KBM-7 (cell line): ENCODE measurements around the gene ARHGEF4.

Experiments used
- DNase-seq: peaks from one replicate; pipeline ENCODE4 v3.0.0-alpha.2; 2015
- in situ Hi-C: fragments of 300-500 bp; cut with MboI; formaldehyde crosslinking; loops from 2 replicates; pipeline ENCODE4 v1.14.3; 2020; ENCODE audit warnings: low sequenced_read_pairs, low pct_unique_long_range_greater_than_20kb, mixed read lengths

The ARHGEF4 gene

GRCh38 chr2:131026919-131027318 is 190.2 kb downstream of the ARHGEF4 start:
- DNase-seq = no peak
- in situ Hi-C loops = no loop called here

DNA sequence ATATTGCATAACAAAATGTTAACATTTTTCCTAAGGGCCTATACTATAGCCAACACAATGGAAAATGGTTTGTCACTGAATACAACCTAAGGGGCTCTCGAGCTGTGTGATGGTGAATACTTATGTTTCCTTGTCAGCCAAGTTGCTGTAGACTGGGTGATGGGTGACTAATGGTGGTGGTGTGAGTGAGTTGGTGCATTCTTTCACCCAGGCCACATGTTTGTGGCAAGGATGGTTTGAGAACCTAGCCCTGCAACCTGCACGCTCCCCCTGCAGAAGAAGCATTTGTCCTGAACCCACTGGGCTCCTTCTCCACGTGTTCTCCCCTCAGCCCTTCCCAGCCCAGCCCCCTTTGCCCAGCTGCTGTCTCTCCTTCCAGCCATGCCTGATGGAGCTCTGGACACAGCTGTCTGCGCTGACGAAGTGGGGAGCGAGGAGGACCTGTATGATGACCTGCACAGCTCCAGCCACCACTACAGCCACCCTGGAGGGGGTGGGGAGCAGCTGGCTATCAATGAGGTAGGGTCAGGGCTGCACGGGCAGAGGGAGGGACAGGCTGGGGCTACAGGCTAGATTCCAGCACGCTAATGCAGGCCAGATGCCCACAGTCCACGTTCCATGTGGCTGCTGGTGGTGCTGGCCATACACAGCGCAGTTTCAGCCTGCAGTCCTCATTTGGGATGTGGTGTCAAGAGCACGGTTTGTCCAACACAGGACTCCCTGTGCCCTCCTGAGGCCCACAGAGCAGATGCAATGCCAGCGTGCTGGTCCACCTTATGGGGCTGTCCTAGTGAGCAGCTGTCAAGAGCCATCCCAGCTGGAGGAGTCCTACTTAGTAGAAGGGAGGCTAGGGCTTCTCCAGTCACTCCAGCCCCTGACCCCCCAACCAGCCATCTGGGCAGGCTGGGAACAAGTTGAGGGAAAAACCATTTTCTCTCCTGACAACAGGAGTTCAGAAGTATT is 191.1 kb downstream of the ARHGEF4 start:
- in situ Hi-C loops = no loop called here
- DNase-seq = no peak

- in situ Hi-C loops = no loop called here
- no peak for DNase-seq
Observed at GRCh38 chr2:131029812-131030211, 193.1 kb downstream of the ARHGEF4 start.

- in situ Hi-C loops = no loop called here
- no peak for DNase-seq
Observed at GRCh38 chr2:131030478-131030971, 193.8 kb downstream of the ARHGEF4 start.

- DNase-seq = no peak
Observed at GRCh38 chr2:131031431-131031841, 194.7 kb downstream of the ARHGEF4 start.

GRCh38 chr2:131031875-131032274 is 195.2 kb downstream of the ARHGEF4 start:
- in situ Hi-C loops = no loop called here
- no peak for DNase-seq

More at GRCh38 chr2:131031431-131031841, 194.7 kb downstream of the ARHGEF4 start:
- in situ Hi-C loops = no loop called here

GRCh38 chr2:131032393-131032836 is 195.7 kb downstream of the ARHGEF4 start:
- in situ Hi-C loops = no loop called here
- no peak for DNase-seq

DNA sequence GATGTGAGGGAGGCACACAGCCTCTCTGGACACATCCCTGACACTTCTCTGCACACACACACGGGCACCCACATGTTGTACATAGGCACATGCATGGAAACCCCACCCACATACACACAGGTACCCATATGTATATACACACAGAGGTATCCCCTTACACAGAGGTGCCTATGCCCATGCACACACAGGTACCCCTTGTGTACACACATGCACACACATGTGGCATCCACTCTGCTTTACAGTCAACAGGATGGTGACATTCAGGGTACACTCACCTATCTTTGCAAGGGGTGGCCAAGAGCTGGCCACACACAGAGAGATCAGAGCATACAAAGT is 197.0 kb downstream of the ARHGEF4 start:
- DNase-seq = no peak
- in situ Hi-C loops = no loop called here

- no peak for DNase-seq
- in situ Hi-C loops = no loop called here
Observed at GRCh38 chr2:131034122-131035051, 197.7 kb downstream of the ARHGEF4 start.

DNA sequence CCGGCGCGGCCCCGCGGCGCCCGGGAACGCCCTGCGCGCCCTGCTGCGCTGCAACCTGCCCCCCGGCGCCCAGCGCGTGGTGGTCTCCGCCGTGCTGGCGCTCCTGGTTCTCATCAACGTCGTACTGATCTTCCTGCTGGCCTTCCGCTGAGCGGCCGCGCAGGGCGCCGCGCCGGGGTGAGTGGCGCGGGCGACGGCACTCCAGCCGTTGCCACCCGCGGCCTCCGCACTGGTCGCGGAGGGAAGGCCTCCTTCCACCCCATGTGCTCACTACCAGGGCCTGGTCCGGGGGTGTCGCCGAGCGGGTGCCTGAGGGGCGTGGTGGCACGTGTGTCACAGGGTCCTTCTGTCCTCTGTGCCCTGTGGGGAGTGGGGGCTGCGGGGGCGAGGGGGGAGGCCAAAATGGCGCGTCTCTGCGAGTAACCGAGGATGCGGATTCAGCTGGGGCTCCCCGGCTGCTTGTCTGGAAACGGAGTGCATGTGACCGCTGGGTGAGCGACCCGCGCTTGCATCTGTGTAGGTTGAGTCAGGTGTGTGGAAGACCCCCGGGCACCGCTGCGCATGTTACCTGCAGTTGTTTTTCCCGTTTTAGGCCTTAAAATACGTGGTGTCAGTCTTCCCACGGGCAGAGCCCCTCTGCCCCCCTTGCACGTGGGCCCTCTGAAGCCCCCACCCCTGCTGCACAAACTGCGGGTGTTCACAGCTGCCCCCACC is 198.6 kb downstream of the ARHGEF4 start:
- in situ Hi-C loops = no loop called here
- no peak for DNase-seq

DNA sequence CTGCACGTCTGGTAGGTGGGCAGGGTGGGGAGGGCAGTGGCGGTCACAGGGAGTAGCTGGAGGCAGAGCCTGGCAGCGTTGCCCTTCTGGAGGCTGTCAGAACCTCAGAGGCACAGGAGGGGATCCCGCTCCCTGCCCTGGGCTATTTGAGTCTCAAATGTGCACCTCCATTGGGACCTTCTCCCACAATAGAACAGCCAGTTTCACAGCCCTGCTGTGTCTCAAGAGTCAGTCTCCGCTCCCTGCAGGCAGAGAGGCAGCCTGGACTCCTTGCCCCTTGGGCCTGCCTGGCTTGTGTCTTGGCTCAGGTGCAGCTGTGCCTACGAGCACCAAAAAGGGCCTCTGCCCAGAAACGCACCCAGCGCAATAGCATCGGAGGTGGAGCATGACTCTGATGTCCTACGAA is 199.1 kb downstream of the ARHGEF4 start:
- DNase-seq = no peak

DNA sequence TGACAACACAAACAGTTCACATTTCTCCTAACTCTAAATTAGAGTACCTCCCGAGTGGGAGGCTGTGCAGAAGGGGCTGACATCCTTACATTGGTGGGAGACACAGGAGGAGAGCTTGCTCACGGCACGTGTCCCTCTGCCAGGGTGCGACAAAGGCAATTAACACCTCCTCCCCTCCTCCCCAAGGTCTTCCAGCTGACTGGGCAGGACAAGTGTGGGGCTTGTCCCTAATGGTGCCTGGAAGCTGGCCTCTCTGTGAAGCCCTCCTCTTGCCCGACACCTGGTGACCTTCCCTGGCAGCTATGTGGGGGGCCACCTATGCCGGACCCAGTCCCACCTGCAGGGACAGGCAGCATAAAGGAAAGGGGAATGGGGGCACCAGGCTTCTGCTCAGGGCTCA is 199.6 kb downstream of the ARHGEF4 start:
- in situ Hi-C loops = no loop called here
- DNase-seq = no peak

More for the DNA sequence above, 199.1 kb downstream of the ARHGEF4 start:
- in situ Hi-C loops = no loop called here

DNA sequence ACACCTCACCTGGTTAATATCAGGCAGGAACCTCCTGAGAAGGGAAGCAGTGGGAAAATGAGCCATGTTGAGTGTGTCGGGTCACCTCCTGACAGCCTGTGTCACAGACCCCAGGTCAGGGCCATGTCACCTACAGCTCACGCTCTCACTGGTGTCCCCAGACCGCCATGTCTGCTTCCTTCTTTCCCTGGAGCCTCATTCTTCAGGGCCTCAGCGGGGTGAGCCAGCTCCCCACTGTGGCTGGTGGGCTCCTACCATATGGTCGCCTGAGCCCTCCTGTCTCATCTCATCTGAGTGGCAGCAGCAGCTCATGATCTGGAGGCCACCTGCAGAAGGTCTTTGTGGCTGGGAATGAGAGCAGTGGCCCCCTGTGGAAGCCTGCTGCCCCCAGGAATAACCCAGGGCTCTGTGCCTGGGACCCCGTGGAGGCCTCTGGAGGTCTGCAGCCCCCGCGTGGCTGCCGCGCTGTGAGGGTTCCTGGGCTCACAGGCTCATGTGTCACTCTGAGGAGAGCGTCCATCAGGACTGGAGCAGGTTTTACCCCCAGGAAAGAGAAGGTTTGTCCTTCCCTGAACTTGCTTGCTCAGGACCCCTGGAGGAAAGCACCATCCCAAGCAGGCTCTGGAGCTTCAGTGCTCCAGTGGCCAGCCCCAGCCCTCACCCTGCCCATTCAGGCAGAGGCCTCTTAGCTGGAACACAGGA is 200.1 kb downstream of the ARHGEF4 start:
- in situ Hi-C loops = no loop called here
- DNase-seq = no peak

- DNase-seq = no peak
Observed at GRCh38 chr2:131037398-131038257, 200.9 kb downstream of the ARHGEF4 start.

DNA sequence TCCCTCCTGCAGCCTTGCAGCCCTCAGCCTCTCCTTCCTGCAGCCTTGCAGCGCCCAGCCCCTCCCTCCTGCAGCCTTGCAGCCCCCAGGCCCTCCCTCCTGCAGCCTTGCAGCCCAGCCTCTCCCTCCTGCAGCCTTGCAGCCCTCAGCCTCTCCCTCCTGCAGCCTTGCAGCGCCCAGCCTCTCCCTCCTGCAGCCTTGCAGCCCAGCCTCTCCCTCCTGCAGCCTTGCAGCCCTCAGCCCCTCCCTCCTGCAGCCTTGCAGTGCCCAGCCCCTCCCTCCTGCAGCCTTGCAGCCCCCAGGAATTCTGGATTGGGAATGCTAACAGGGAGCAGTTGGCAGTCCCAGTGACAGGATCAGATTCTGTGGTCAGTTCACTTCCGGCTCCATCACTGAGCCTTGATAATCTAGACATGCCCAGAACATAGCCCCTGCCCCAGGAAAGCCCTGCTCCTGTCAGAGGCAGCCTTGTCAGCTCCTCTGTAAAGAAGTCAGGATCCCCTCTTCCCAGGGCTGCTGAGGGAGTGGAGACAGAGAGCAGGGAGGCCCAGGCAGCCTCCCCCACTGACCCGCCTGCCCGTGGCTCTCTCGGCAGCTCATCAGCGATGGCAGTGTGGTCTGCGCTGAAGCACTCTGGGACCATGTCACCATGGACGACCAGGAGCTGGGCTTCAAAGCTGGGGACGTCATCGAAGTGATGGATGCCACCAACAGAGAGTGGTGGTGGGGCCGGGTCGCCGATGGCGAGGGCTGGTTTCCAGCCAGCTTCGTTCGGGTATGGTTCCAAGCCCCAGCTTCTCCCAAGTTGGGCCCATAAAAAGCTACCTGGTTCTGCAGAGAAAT is 201.8 kb downstream of the ARHGEF4 start:
- in situ Hi-C loops = no loop called here

More at GRCh38 chr2:131037398-131038257, 200.9 kb downstream of the ARHGEF4 start:
- in situ Hi-C loops = no loop called here

GRCh38 chr2:131039101-131039440 is 202.4 kb downstream of the ARHGEF4 start:
- in situ Hi-C loops = no loop called here
- no peak for DNase-seq

More for the DNA sequence above, 201.8 kb downstream of the ARHGEF4 start:
- no peak for DNase-seq

DNA sequence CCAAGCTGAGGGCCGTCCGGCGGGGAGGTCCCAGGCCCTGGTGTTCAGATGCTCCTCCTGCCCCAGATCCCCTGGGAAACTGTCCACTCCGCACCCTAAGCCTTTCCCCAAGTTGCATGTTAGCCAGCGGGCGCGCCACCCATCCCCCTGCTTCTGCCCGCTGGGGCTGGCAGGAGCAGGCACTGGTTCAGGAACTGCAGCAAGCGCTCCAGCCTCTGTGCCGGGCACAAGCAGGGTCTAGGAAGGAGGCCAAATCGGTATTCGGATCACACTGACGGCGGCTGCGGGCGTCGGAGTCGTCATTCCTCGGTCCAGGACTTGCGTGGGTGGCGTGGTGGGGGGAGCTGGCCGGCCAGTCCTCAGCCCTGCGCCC is 202.8 kb downstream of the ARHGEF4 start:
- no peak for DNase-seq
- in situ Hi-C loops = no loop called here
